Umbilical cord (tissue), 2 donors: ENCODE results near the gene NRAP. TPM values are rescaled to one million over a fixed set of nuclear protein-coding genes. Genes with fewer than 3 reads are reported as not detected.

Source experiments
- DNase-seq: peaks from one replicate; pipeline ENCODE4 v3.0.0-alpha.2; 2015; ENCODE audit warnings: low spot score
- total RNA-seq: library from RNA; depleted of rRNA; stranded (reverse); fragments of >200 nt; gene quantifications from one replicate; pipeline ENCODE4 v1.2.3, GENCODE V29; 2014; ENCODE audit warnings: low replicate concordance; ENCODE audit not compliant: insufficient read depth

NRAP gene
- total RNA-seq, 1 donor from 2014 or later, result not detected

- DNase-seq, result no peak
Measured at GRCh38 chr10:113610631-113611601, 52.9 kb downstream of the NRAP start.

DNA sequence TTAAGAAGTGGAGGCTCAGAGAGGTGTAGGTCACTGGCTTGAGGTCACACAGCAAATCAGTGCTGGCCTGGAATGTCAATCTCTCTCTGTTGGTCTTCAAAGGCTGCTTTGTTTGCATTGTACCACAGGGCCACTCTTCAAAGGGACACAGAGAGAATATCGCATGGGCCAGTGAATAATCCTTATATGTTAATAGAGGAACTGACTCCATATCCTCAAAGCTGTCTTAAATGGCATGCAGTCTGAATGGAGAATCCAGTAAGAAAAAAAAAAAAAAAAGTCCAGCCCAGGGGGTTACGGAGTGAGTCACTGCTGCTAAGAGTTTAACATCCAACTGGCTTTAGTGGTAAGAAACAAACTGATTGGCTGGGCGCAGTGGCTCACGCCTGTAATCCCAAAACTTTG is 54.1 kb downstream of the NRAP start:
- no peak for DNase-seq

DNA sequence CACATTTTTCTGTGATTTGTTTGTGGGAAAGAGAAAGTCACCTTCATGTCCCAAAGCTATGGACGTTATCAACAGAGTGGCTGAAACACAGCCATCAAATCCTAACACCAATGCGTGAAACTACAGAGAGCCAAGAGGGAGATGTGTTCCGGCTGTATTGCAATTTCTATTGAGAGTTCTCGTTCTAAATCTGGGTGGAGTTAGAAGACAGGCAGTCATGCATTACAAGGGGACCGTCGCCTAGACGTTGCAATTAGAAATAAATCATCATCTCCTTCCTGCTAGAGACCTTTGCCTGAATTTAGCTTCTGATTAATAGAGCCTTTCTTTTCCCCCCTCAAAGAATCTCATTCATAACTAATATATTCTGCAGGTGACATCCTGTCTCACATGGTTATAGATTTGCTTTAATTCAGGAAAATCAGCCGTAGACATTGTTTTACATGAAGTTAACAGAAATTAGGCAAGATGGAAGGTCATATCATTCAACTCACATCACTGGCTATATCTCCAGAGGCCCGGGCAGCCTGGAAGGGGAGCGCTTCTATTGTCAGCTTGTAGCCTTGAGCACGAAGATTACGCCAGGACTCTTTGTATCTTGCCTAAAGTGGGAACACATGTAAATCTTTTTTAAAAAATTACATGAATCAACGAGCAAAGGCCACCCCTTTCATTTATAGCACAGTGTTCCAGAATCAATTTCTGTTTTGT is 58.4 kb downstream of the NRAP start:
- DNase-seq, result no peak

- DNase-seq, result no peak
Measured at GRCh38 chr10:113604572-113604971, 59.3 kb downstream of the NRAP start.

DNA sequence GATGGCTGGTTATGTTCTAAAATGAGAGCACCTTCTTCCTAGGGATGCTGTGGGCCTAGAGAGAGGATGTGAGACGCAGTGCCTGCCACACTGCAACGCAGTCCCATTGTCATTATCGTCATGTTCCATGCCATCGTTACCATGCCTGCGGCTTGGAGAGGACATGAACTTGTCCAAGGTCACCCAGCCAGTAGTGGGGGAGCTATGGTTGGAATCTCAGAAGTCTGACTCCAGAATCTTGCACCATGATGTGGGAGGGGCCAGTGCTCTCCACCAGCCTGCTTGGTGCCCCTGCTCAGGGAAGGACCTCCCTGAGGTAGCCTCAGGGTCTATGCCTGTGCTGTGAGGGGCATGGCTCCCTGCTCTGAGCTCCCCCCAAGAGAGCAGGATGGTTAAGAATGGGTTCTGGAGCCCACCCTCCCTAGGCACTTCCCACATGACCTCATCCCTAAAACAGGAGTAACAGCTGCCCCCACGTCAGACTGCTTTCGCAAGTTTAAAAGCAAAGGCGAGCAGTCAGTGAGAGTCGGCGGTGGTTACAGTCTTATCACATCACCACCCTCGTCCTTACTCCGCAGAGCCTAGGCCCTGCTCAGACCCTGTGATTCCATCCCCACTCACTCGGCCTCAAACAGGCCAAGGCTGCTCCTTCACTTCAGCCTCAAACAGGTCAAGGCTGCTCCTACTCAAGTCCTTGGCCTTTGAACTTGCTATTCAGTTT is 60.6 kb downstream of the NRAP start:
- no peak for DNase-seq

DNA sequence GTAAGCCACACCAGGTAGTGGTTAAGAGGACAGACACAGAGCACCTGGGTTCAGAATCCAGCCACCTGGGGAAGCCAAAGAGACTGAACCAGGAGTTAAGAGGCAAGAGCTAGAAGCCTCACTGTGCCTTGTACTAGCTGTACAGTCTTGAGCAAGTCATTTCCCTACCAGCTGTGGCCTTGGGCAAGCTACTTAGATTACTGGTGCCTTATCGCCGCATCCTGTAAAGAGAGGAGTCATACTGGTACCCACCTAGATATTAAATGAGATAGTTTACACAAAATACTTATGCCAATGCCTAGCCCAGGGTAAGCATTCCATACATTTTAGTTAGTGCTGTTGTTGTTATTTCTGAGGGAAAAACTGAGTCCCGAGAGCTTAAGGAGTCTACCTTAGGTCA is 63.3 kb downstream of the NRAP start:
- no peak for DNase-seq

- DNase-seq, result no peak
Measured at GRCh38 chr10:113594652-113595051, 69.2 kb downstream of the NRAP start.

- DNase-seq, result no peak
Measured at GRCh38 chr10:113592380-113592779, 71.5 kb downstream of the NRAP start.

DNA sequence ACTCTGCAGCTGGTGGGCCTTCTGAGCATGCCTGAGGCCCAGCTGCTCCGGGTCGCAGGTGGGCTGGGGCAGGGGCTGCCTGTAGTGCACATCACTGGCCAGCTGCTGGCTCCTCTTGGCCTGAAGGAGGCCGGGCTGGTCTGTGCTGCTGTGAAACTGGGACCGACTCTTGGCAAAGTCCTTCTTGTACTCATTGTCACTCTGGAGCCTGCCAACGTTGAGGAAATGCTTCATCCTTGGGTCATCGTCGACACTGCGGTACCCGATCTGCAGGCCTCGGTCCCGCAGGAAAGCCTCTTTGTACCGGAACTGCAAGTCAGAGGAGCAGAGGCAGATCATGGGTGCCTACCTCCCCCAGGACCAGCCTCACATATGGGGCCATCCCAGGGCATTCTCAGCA is 73.3 kb downstream of the NRAP start:
- DNase-seq, result no peak

GRCh38 chr10:113589201-113589770 is 74.6 kb downstream of the NRAP start:
- DNase-seq, result no peak

GRCh38 chr10:113585949-113586348 is 77.9 kb downstream of the NRAP start:
- no peak for DNase-seq

- DNase-seq, result no peak
Measured at GRCh38 chr10:113583571-113583970, 80.3 kb downstream of the NRAP start.

DNA sequence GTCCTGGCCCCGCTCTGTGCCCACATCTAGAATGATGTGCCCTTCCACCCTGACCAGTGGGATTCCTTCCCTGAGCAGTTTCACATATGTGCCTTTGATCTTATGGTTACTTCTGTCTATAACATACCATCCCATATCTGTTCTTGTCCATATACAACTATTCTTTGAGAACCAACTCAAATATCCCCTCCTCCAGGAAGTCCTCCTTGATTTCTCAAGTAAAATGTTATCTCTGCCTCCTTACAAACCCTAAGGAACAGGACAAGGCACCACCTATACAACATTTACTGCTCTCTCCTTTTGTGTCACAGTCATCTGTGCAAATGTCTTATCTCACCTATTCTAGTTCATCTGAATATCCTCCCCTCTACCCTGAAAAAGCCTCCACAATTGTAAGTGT is 82.7 kb downstream of the NRAP start:
- no peak for DNase-seq

- DNase-seq, result no peak
Measured at GRCh38 chr10:113578773-113579172, 85.1 kb downstream of the NRAP start.

- peak; percentile 14 for DNase-seq
Measured at GRCh38 chr10:113576852-113577251, 87.0 kb downstream of the NRAP start.

GRCh38 chr10:113573368-113573767 is 90.5 kb downstream of the NRAP start:
- DNase-seq, result no peak

- DNase-seq, result no peak
Measured at GRCh38 chr10:113572520-113573290, 91.1 kb downstream of the NRAP start.

DNA sequence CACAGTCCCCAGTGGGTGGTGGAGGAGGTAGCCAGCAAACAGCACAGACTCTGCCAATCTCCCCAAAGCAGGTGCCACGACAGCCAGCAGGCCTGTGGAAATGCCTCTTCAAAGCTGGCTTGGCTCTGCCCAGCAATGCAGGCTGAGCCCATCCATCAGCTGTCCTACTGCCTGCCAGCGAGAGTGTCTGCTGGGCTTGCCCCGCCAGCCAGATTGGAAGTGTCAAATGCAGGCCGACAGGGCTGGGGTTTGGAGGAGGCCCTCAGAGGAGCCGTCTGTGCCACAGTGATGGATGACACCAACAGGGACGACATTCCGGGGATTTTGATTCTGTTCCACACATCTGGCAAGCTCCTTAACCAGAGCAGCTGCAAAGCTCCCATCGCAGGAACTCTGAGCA is 94.3 kb downstream of the NRAP start:
- DNase-seq, result no peak

DNA sequence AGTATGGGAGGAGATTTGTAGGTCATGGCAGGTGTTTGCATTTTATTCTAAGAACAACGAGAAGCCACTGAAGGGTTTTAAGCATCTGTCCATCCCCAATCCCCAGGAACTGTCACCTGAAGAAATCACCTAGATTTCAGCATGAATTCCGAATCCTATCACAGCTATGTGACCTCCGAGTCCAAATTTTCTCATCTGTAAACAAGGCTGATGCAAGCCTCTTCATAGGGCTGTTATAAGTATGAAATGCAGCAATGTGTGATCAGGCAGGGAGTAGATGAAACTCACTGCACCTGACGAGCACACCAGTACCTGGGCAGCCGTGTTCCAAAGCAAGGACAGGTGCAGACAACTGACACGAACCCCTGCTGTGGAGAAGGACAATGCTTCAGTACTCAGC is 97.0 kb downstream of the NRAP start:
- DNase-seq, result no peak

DNA sequence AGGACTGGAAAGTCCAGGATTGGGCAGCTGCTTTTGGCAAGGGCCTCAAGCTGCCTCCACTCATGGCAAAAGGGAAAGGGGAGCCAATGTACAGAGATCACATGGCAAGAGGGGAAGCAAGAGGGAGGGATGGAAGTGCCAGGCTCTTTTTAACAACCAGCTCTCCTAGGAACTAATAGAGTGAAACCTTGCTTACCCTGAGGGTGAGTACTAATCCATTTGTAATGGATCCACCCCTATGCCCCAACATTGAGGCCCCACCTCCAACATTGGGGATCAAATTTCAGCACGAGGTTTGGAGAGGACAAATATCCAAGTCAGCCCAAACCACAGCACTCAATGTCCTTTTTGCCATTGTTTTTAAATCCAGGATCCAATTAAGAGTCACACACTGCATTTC is 98.5 kb downstream of the NRAP start:
- no peak for DNase-seq
